Measurements from ENCODE around the gene CHD9. TPM values are rescaled to one million over a fixed set of nuclear protein-coding genes. Genes with fewer than 3 reads are reported as not detected.

CHD9 gene
- total RNA-seq, 3 donors from 2014 or later (not counting 1 experiment from before 2014, with no cell fraction given): 81.4 to 85.2 (median 81.9) TPM

GRCh38 chr16:53031323-53031942 is 23.4 kb upstream of the CHD9 start:
- no peaks in the 10 kb centered on the region for H3K4me1 ChIP-seq (ENCODE audit: control insufficient read depth, insufficient read depth, low read length)
- ATAC-seq (no peak), DNase-seq (no peak)
- intact Hi-C loops (cut with micrococcal nuclease): no loop called here
- WGBS (ENCODE audit: insufficient coverage): 74% methylated on average over 2 of the region's 2 CpGs
- Mint-ChIP-seq H3K9me3 (no peaks in the 10 kb centered on the region), H3K27ac (no peak overlapping the region), H3K36me3 (no peaks in the 10 kb centered on the region), H3K4me1 (no peaks in the 10 kb centered on the region), H3K4me3 (no peak overlapping the region), H3K27me3 (ENCODE audit: low read depth in 2 of 2) (peaks cover 23 to 37% of the 10 kb centered on the region in 2 donors)
- H3K27ac ChIP-seq (ENCODE audit: low read length): no peak overlapping the region
- H3K4me3 ChIP-seq (ENCODE audit: low read length): no peak overlapping the region
- no peaks in the 10 kb centered on the region for H3K27me3 ChIP-seq (ENCODE audit: control insufficient read depth, insufficient read depth, low read length)
- H3K9me3 ChIP-seq (ENCODE audit: control insufficient read depth, insufficient read depth, low read length): no peaks in the 10 kb centered on the region
- no peaks in the 10 kb centered on the region for H3K36me3 ChIP-seq (ENCODE audit: control insufficient read depth, insufficient read depth, low read length)
- TF ChIP-seq CTCF (IDR thresholded peaks at IDR 0.05): no peak

- no peak for ATAC-seq
- Histone ChIP-seq H3K9me3 (ENCODE audit: control insufficient read depth, insufficient read depth, low read length) (no peaks in the 10 kb centered on the region), H3K36me3 (ENCODE audit: control insufficient read depth, insufficient read depth, low read length) (no peaks in the 10 kb centered on the region), H3K27ac (ENCODE audit: low read length) (no peak overlapping the region), H3K4me1 (ENCODE audit: control insufficient read depth, insufficient read depth, low read length) (no peaks in the 10 kb centered on the region), H3K4me3 (ENCODE audit: low read length) (no peak overlapping the region), H3K27me3 (ENCODE audit: control insufficient read depth, insufficient read depth, low read length) (no peaks in the 10 kb centered on the region)
- intact Hi-C loops (cut with micrococcal nuclease): no loop called here
- WGBS (ENCODE audit: insufficient coverage): 87% methylated on average over 3 of the region's 6 CpGs
- H3K9me3 Mint-ChIP-seq: no peaks in the 10 kb centered on the region
- no peak for TF ChIP-seq CTCF (IDR thresholded peaks at IDR 0.05)
- H3K4me3 Mint-ChIP-seq: no peak overlapping the region
- no peak overlapping the region for H3K27ac Mint-ChIP-seq
- DNase-seq: no peak
- H3K27me3 Mint-ChIP-seq (ENCODE audit: low read depth in 2 of 2): peaks cover 23 to 37% of the 10 kb centered on the region in 2 donors
- H3K36me3 Mint-ChIP-seq: no peaks in the 10 kb centered on the region
- H3K4me1 Mint-ChIP-seq: no peaks in the 10 kb centered on the region
Observed at GRCh38 chr16:53034306-53034705, 20.5 kb upstream of the CHD9 start.

DNA sequence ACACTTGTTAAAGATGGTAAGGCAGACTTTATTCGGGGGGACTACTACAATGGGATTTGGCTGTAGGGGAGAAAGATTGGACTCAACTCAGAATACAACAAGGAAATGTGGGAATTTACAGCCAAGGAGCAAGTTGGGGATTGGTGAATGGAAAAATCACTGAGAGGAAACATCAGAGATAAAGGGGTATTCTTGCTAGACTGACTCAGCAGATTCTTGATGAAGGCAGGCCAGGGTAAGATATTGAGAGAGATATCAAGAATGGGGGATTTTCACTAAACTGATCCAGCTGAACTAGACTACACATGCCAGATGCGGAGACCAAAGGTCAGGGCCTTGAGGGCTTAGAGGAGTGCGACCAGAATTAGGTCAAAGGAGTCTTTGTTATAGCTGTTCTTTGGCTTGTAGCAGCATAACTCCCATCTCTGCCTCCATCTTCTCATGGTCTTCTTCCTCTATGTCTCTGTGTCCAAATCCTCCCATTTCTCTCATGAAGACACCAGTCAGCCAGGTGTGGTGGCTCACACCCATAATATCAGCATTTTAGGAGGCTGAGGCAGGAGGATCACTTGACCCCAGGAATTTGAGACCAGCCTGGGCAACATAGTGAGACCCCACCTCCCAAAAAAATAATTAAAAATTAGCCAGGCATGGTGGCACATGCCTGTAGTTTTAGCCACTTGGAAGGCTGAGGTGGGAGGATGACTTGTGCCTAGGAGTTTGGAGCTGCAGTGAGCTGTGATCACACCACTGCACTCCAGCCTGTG is 19.4 kb upstream of the CHD9 start:
- TF ChIP-seq CTCF (IDR thresholded peaks at IDR 0.05): no peak
- Mint-ChIP-seq H3K4me3 (no peak overlapping the region), H3K36me3 (no peaks in the 10 kb centered on the region), H3K27ac (no peak overlapping the region), H3K4me1 (no peaks in the 10 kb centered on the region), H3K9me3 (no peaks in the 10 kb centered on the region), H3K27me3 (ENCODE audit: low read depth in 2 of 2) (peaks cover 23 to 37% of the 10 kb centered on the region in 2 donors)
- 96% methylated on average over 3 of the region's 3 CpGs for WGBS (ENCODE audit: insufficient coverage)
- Histone ChIP-seq H3K9me3 (ENCODE audit: control insufficient read depth, insufficient read depth, low read length) (no peaks in the 10 kb centered on the region), H3K36me3 (ENCODE audit: control insufficient read depth, insufficient read depth, low read length) (no peaks in the 10 kb centered on the region), H3K4me1 (ENCODE audit: control insufficient read depth, insufficient read depth, low read length) (no peaks in the 10 kb centered on the region), H3K27me3 (ENCODE audit: control insufficient read depth, insufficient read depth, low read length) (no peaks in the 10 kb centered on the region), H3K27ac (ENCODE audit: low read length) (no peak overlapping the region), H3K4me3 (ENCODE audit: low read length) (no peak overlapping the region)
- ATAC-seq (no peak), DNase-seq (no peak)
- intact Hi-C loops (cut with micrococcal nuclease): no loop called here
